Psoas muscle (tissue), 8 donors: Measurements from ENCODE around the gene PDE1C. TPM values are rescaled to one million over a fixed set of nuclear protein-coding genes. Genes with fewer than 3 reads are reported as not detected.

Experiments used
- ATAC-seq, 4 donors: fragments of 200-7000 bp; cut with Tn5 transposase; one replicate each; pipeline ENCODE4 v1.9.1; 2020; ENCODE audit warnings: moderate library complexity in 3 of 4, mild to moderate bottlenecking in 2 of 4
- DNase-seq, 2 donors: peaks; one replicate each; pipeline ENCODE4 v3.0.0-alpha.2; 2020
- H3K27ac ChIP-seq: fragments of 200-600 bp; one replicate; pipeline ENCODE4 v1.8.0; 2022
- H3K27me3 ChIP-seq, 3 donors: fragments of 200-600 bp in 1 of 3; one replicate each; pipeline versions ENCODE4 v1.6.1 to v1.8.0; 2013 to 2022; ENCODE audit warnings: low read length in 2 of 3, mild to moderate bottlenecking in 2 of 3, moderate library complexity in 1 of 3; ENCODE audit not compliant: insufficient read depth in 3 of 3
- H3K36me3 ChIP-seq, 2 donors: fragments of 200-600 bp in 1 of 2; one replicate each; pipeline versions ENCODE4 v1.6.1 to v1.8.0; 2013 to 2022; ENCODE audit warnings: low read depth in 1 of 2, mild to moderate bottlenecking in 1 of 2, moderate library complexity in 1 of 2; ENCODE audit not compliant: insufficient read depth in 1 of 2
- H3K4me1 ChIP-seq: fragments of 200-600 bp; one replicate; pipeline ENCODE4 v1.8.0; 2022
- H3K4me3 ChIP-seq: fragments of 200-600 bp; one replicate; pipeline ENCODE4 v1.8.0; 2022; ENCODE audit warnings: mild to moderate bottlenecking
- H3K9me3 ChIP-seq: fragments of 200-600 bp; one replicate; pipeline ENCODE4 v1.8.0; 2022
- WGBS, 3 donors: extraction: QIAGEN DNeasy Blood & Tissue Kit; methylation state at CpG; one replicate each; pipeline versions ENCODE4 v1.1.6 to v1.1.7; 2013; 5-methylcytosine and 5-hydroxymethylcytosine counted together
- intact Hi-C, 2 donors: fragments of 100-400 bp; cut with DNase I; formaldehyde crosslinking; loops; one replicate each; pipeline versions ENCODE4 v1.11.0 to v1.14.2; 2022
- polyA plus RNA-seq, 3 donors: library from polyadenylated mRNA; stranded (reverse); fragments of 200-250 nt; gene quantifications; one replicate each; pipeline ENCODE4 v1.2.3, GENCODE V29; 2013
- total RNA-seq, 4 donors: library from RNA; stranded (reverse); fragmentation: NEBNext Ultra II Directional in 2 of 4; extraction: Animal tissue kit (Norgen Biotek cat#: 25700) in 2 of 4; gene quantifications; one replicate each; pipeline versions ENCODE4 v1.2.1 to v1.2.4, GENCODE V29; 2021 to 2023
- TF ChIP-seq, protein P1 (sequence below): fragments of 200-600 bp; IDR thresholded peaks from one replicate; pipeline ENCODE4 v1.8.0; 2022; ENCODE audit warnings: antibody characterized with exemption
- donor health status: healthy with polysubstance abuse.
- donor health status: DM: no; HTN: no; CAD: no; lungs with moderate emphysema.
- donor health status: Bipolar disorder and iron deficiency.
- donor health status: healthy.
- donor health status: DM: yes; HTN: yes; CAD: no.
- donor health status: DM: no; HTN: no; CAD: no.
- donor health status: DM: no; HTN: no; CAD: no.
- donor health status: DM: yes; HTN: yes; CAD: no.

PDE1C gene
- total and polyA plus RNA-seq, 7 donors, result 0.20 to 1.9 (median 0.64) TPM

DNA sequence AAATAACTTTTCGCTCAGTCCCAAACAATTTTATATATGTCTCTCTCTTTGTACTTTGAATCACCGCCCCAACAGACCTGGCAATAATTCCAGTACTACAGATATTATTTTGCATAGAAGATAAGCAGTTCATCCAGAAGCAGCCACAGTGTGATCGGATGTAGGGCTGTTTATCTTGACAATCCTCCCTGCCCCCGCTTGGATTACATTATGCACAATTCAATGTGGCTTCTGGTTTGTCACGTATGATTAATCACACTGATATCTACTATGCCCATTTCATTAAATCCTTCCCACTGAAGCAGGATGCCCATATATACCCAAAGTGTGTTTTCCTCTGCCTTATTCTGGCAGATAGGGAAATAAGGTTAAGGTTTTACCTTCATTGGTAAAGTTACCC is 115.2 kb downstream of the PDE1C start:
- Histone ChIP-seq H3K4me3 (no peak overlapping the region), H3K9me3 (no peaks in the 10 kb centered on the region), H3K36me3 (no peaks in the 10 kb centered on the region), H3K27ac (no peak overlapping the region), H3K27me3 (no peaks in the 10 kb centered on the region), H3K4me1 (no peaks in the 10 kb centered on the region)
- intact Hi-C loops, result no loop called here
- DNase-seq (no peak), ATAC-seq (no peak)
- TF ChIP-seq, protein P1, sequence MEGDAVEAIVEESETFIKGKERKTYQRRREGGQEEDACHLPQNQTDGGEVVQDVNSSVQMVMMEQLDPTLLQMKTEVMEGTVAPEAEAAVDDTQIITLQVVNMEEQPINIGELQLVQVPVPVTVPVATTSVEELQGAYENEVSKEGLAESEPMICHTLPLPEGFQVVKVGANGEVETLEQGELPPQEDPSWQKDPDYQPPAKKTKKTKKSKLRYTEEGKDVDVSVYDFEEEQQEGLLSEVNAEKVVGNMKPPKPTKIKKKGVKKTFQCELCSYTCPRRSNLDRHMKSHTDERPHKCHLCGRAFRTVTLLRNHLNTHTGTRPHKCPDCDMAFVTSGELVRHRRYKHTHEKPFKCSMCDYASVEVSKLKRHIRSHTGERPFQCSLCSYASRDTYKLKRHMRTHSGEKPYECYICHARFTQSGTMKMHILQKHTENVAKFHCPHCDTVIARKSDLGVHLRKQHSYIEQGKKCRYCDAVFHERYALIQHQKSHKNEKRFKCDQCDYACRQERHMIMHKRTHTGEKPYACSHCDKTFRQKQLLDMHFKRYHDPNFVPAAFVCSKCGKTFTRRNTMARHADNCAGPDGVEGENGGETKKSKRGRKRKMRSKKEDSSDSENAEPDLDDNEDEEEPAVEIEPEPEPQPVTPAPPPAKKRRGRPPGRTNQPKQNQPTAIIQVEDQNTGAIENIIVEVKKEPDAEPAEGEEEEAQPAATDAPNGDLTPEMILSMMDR, result no peak
- WGBS, 3 donors, result 88 to 95% (median 93%) methylated on average over 5 of the region's 5 CpGs

DNA sequence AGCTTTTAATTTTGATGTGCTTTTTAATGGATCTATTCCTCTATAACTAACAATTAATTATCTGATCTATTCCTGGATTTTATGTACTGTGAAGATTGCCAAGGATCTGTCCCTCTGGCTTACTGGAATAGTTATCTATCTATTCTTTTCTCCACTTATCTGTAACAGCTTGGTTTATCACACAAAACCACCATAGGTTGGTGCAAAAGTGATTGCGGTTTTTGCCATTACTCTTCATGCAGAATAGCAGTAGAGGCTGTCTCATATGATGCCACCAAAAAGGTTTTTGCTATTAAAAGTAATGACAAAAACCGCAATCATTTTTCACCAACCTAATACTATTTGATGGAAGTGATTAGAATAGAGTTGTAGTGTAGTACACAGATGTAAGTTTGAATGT is 115.7 kb downstream of the PDE1C start:
- H3K36me3 ChIP-seq, result no peaks in the 10 kb centered on the region
- no peak overlapping the region for H3K27ac ChIP-seq
- no peaks in the 10 kb centered on the region for H3K4me1 ChIP-seq
- TF ChIP-seq, protein P1, result no peak
- intact Hi-C loops, result no loop called here
- no peak overlapping the region for H3K4me3 ChIP-seq
- ATAC-seq (no peak), DNase-seq (no peak)
- no peaks in the 10 kb centered on the region for H3K9me3 ChIP-seq
- H3K27me3 ChIP-seq, result no peaks in the 10 kb centered on the region
- WGBS, 3 donors, result 94 to 98% (median 96%) methylated on average over 2 of the region's 2 CpGs

DNA sequence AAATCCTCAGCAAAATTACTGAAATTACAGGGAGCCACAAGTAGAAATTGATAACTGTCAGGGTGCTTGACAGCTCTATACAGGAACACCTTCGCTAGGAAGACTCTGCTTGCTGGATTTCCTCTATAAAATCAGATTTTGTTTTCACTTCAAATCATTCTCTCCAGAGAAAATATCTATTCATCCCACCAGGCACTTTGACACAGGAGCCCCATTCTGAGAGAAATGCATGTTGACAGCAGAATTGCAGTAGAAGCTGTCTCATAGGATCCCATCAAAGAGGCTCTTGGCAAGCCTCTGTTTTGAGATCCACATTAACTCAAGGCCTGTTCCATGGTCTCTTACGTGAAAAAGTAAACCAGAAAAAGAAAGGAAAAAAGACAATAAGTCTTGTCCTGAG is 116.8 kb downstream of the PDE1C start:
- no peaks in the 10 kb centered on the region for H3K4me1 ChIP-seq
- intact Hi-C loops, result no loop called here
- ATAC-seq, result no peak
- 79 to 87% (median 83%) methylated on average over 2 of the region's 2 CpGs for WGBS, 3 donors
- H3K27me3 ChIP-seq, result no peaks in the 10 kb centered on the region
- no peak for DNase-seq
- no peak overlapping the region for H3K27ac ChIP-seq
- TF ChIP-seq, protein P1, result no peak
- H3K36me3 ChIP-seq, result no peaks in the 10 kb centered on the region
- no peaks in the 10 kb centered on the region for H3K9me3 ChIP-seq
- no peak overlapping the region for H3K4me3 ChIP-seq

DNA sequence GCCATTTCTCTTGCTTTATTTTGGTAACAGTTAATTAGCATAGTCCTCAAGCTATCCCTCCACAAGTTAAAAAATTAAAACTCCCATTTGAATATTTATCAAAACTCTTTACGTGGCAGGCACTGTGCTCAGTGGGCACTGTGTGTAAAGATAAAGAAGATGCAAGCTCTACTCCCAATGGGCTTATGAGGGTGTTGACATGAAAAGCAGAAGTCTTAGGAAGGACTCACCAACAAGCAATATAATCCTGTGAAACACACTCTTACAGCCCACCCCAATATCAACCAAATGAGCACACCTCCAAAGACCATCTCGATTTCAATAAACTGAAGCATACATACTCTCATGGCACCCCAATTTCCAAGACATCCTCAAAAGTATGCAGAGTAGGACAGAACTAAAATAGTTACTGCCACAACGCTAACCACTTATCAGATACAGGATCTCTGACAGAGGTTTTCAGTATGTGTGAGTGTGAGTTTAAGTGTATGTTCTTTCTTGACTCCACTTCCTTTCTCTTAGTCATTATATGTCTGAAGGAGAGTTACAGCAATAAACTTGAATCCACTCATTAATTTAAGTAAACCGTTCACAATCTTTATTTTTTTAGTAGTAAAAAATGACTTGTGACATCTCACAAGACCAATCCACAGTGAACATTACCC is 120.0 kb downstream of the PDE1C start:
- intact Hi-C loops, result no loop called here
- TF ChIP-seq, protein P1, result no peak
- Histone ChIP-seq H3K4me3 (no peak overlapping the region), H3K36me3 (no peaks in the 10 kb centered on the region), H3K27ac (no peak overlapping the region), H3K9me3 (peaks cover 6% of the 10 kb centered on the region), H3K4me1 (no peaks in the 10 kb centered on the region), H3K27me3 (no peaks in the 10 kb centered on the region)
- ATAC-seq (no peak), DNase-seq (no peak)
- WGBS, 3 donors, result 82 to 83% (median 82%) methylated on average over 4 of the region's 4 CpGs

DNA sequence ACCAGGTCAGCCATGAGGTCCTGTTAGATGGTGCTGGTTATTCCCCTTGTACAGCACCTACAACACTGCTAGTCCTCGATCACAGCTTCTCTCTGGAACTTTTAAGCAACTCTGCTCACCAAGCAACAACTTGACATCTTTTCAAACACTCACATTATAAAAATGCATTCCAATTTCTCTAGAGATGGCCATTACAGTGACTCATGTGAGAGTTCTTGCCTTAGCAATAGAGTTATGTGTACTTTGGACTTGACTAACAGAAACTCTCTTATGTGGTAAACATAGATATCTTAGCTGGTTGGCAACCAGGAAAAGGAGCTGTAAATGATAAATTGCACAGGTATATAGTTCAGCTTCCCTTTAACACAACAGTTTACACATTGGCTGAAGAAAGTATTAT is 122.2 kb downstream of the PDE1C start:
- Histone ChIP-seq H3K27ac (no peak overlapping the region), H3K27me3 (no peaks in the 10 kb centered on the region), H3K4me3 (no peak overlapping the region), H3K4me1 (no peaks in the 10 kb centered on the region), H3K36me3 (no peaks in the 10 kb centered on the region), H3K9me3 (peaks cover 6% of the 10 kb centered on the region)
- intact Hi-C loops, result no loop called here
- no peak for DNase-seq
- no peak for ATAC-seq
- WGBS, 3 donors, result 78 to 91% (median 82%) methylated on average over 1 of the region's 1 CpG
- TF ChIP-seq, protein P1, result no peak
